Measurements from ENCODE around the gene ZNF655. TPM values are rescaled to one million over a fixed set of nuclear protein-coding genes. Genes with fewer than 3 reads are reported as not detected.

The ZNF655 gene
- total and polyA plus RNA-seq, 2 of the 4 experiments (the other 2 are of a cell fraction) = 49.6 to 54.7 TPM

DNA sequence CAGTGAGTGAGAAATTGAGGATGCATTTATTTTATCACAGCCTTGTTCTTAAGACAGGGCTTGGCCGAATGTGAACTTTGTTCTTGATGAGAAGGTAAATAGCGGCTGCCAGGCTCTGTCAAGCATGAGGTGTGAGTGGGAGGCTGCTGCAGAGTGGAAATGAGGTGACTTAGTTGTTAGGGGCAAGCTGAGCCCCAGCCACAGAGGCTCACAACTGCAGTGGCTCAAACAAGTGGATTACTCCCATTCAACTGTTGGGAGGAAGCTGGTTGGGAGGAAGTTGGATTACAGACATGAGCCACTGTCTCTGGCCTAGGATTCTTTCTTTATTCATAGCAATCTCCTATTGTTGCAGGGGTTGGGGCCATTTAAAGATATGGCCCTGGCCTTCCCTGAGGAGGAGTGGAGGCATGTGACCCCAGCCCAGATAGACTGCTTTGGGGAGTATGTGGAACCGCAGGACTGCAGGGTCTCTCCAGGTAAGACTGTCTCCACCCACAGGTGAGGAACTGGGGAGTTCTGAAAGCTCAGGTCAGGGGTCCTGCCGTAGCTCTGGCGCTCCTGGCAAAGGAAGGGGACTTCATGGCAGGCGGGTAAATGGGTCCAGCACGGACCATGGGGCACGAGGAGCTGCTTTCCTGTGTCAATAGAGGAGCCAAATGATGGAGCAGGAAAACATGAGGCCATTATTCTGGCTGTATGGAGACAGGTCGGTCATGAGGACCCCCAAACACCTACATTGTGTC is 65.4 kb downstream of the ZNF655 start:
- no peak overlapping the region for H2AFZ ChIP-seq (replicated peaks; ENCODE audit: low read length, poor library complexity)
- DNase-seq = no peak
- intact Hi-C loops (cut with micrococcal nuclease) = no loop called here
- H3K79me1 ChIP-seq (ENCODE audit: low read depth in 1 of 2, low read length in 2 of 2) = peaks cover 20 to 47% of the 10 kb centered on the region in 2 experiments
- no peak for TF ChIP-seq RCOR1 (IDR thresholded peaks at IDR 0.05; ENCODE audit: insufficient replicate concordance, low read length)
- TF ChIP-seq MAFK (IDR thresholded peaks at IDR 0.05; ENCODE audit: low read depth, low read length) = no peak
- no peak for TF ChIP-seq SMC3 (IDR thresholded peaks at IDR 0.05; ENCODE audit: low read depth, low read length)
- TF ChIP-seq, protein P1, sequence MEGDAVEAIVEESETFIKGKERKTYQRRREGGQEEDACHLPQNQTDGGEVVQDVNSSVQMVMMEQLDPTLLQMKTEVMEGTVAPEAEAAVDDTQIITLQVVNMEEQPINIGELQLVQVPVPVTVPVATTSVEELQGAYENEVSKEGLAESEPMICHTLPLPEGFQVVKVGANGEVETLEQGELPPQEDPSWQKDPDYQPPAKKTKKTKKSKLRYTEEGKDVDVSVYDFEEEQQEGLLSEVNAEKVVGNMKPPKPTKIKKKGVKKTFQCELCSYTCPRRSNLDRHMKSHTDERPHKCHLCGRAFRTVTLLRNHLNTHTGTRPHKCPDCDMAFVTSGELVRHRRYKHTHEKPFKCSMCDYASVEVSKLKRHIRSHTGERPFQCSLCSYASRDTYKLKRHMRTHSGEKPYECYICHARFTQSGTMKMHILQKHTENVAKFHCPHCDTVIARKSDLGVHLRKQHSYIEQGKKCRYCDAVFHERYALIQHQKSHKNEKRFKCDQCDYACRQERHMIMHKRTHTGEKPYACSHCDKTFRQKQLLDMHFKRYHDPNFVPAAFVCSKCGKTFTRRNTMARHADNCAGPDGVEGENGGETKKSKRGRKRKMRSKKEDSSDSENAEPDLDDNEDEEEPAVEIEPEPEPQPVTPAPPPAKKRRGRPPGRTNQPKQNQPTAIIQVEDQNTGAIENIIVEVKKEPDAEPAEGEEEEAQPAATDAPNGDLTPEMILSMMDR (conservative IDR thresholded peaks at IDR 0.05; ENCODE audit: low read depth, low read length) = no peak
- TF ChIP-seq RFX5 (IDR thresholded peaks at IDR 0.05; ENCODE audit: low read depth, low read length) = no peak
- TF ChIP-seq NFE2L2 (IDR thresholded peaks at IDR 0.05; ENCODE audit: low read depth, low read length) = no peak
- no peak for TF ChIP-seq CEBPB (IDR thresholded peaks at IDR 0.05; ENCODE audit: low read depth, low read length)
- TF ChIP-seq FOS (IDR thresholded peaks at IDR 0.05; ENCODE audit: low read depth, low read length) = no peak
- no peak overlapping the region for H4K5ac ChIP-seq (ENCODE audit: low read depth, low read length)
- H3K9ac ChIP-seq (ENCODE audit: low read depth, low read length) = no peak overlapping the region
- H3K27me3 ChIP-seq (ENCODE audit: control insufficient read depth, insufficient read depth, low read length) = no peaks in the 10 kb centered on the region
- dilution Hi-C loops (cut with HindIII; ENCODE audit: low sequenced_read_pairs, unreplicated experiment) = no loop called here
- in situ Hi-C loops (cut with MboI; ENCODE audit: low sequenced_read_pairs) = no loop called here
- no peak for ATAC-seq (ENCODE audit: low read depth)
- H3K4me3 ChIP-seq (ENCODE audit: insufficient read depth, low read depth, low read length) = no peak overlapping the region
- no peaks in the 10 kb centered on the region for H3K4me1 ChIP-seq (ENCODE audit: control insufficient read depth, insufficient read depth, low read length)
- H2BK15ac ChIP-seq (ENCODE audit: low read depth, low read length) = no peak overlapping the region
- no peak overlapping the region for H3K4me2 ChIP-seq (ENCODE audit: low read depth, low read length)
- no peak overlapping the region for H2AK5ac ChIP-seq (ENCODE audit: low read depth, low read length)
- BruUV-seq (replicated peaks) = no TSS peak
- no peak overlapping the region for H3K27ac ChIP-seq (ENCODE audit: insufficient read depth, low read length)
- no peak overlapping the region for H4K91ac ChIP-seq (ENCODE audit: insufficient read depth, low read depth, low read length)
- H3K36me3 ChIP-seq (ENCODE audit: control insufficient read depth, insufficient read depth, low read length) = peaks cover 67% of the 10 kb centered on the region
- no peak overlapping the region for H4K8ac ChIP-seq (ENCODE audit: low read depth in 2 of 2, low read length in 2 of 2)
- H3K14ac ChIP-seq (replicated peaks; ENCODE audit: low read depth, low read length) = no peak overlapping the region
- WGBS, 2 experiments (ENCODE audit: extremely low coverage in 2 of 2, insufficient read length in 1 of 2) = 100% methylated on average over 1 of the region's 9 CpGs; no CpG with 5 or more reads in 1 of the 2 experiments
- CTCF ChIA-PET = no interaction called here
- no peak overlapping the region for H2BK120ac ChIP-seq (ENCODE audit: low read depth, low read length)
- no peaks in the 10 kb centered on the region for H3K9me3 ChIP-seq (ENCODE audit: control insufficient read depth, insufficient read depth, low read length)
- no peak overlapping the region for H2BK5ac ChIP-seq (ENCODE audit: low read depth, low read length, poor library complexity, severe bottlenecking)
- POLR2A ChIA-PET (ENCODE audit: unreplicated experiment) = no interaction called here
- H2AK9ac ChIP-seq (replicated peaks; ENCODE audit: low read depth, low read length, poor library complexity) = no peak overlapping the region
- no peak overlapping the region for H3K56ac ChIP-seq (ENCODE audit: extremely low read depth, insufficient read depth, low read length)
- no peaks in the 10 kb centered on the region; the same call in 1 of the 2 replicates for H3K9me1 ChIP-seq (ENCODE audit: insufficient read depth, low read length)
- no peak overlapping the region for H3K23ac ChIP-seq (ENCODE audit: low read depth, low read length)
- H3K4ac ChIP-seq (ENCODE audit: low read depth, low read length) = no peak overlapping the region
- H2BK20ac ChIP-seq (ENCODE audit: low read depth, low read length) = no peak overlapping the region
- no peak overlapping the region for H3K18ac ChIP-seq (ENCODE audit: low read depth, low read length)
- no peaks in the 10 kb centered on the region for H4K20me1 ChIP-seq (ENCODE audit: insufficient read depth, low read length)

Data from IMR-90 (cell line).